Heart left ventricle (tissue), 16 donors: ENCODE results near the gene CELF4. TPM values are rescaled to one million over a fixed set of nuclear protein-coding genes. Genes with fewer than 3 reads are reported as not detected.

Source experiments
- ATAC-seq, 4 donors: fragments of 200-7000 bp; cut with Tn5 transposase; one replicate each; pipeline ENCODE4 v1.9.1; 2020 to 2022; ENCODE audit warnings: moderate library complexity in 4 of 4, mild to moderate bottlenecking in 3 of 4, moderate number of reproducible peaks in 1 of 4
- DNase-seq, 5 donors: peaks; one replicate each; pipeline ENCODE4 v3.0.0-alpha.2; 2020
- H3K27ac ChIP-seq, 12 donors: fragments of 200-600 bp; sonication (generic) in 4 of 12; one replicate each; pipeline versions ENCODE4 v1.5.0 to v1.8.0; 2016 to 2022; ENCODE audit warnings: mild to moderate bottlenecking in 2 of 12
- H3K27me3 ChIP-seq, 9 donors: fragments of 200-600 bp; sonication (generic) in 2 of 9; one replicate each; pipeline versions ENCODE4 v1.5.1 to v1.8.0; 2016 to 2022; ENCODE audit warnings: mild to moderate bottlenecking in 3 of 9
- H3K36me3 ChIP-seq, 9 donors: fragments of 200-600 bp; sonication (generic) in 2 of 9; one replicate each; pipeline versions ENCODE4 v1.5.0 to v1.8.0; 2018 to 2022; ENCODE audit warnings: mild to moderate bottlenecking in 2 of 9
- H3K4me1 ChIP-seq, 12 donors: fragments of 200-600 bp; sonication (generic) in 4 of 12; one replicate each; pipeline versions ENCODE4 v1.5.0 to v1.8.0; 2016 to 2022; ENCODE audit warnings: mild to moderate bottlenecking in 3 of 12
- H3K4me3 ChIP-seq, 12 donors: fragments of 200-600 bp; sonication (generic) in 4 of 12; one replicate each; pipeline versions ENCODE4 v1.5.0 to v1.8.0; 2017 to 2022; ENCODE audit warnings: mild to moderate bottlenecking in 9 of 12, moderate library complexity in 4 of 12
- H3K9me3 ChIP-seq, 12 donors: fragments of 200-600 bp; sonication (generic) in 4 of 12; one replicate each; pipeline versions ENCODE4 v1.5.0 to v1.8.0; 2016 to 2022; ENCODE audit warnings: mild to moderate bottlenecking in 1 of 12
- CTCF ChIP-seq, 12 donors: fragments of 200-600 bp; sonication (generic) in 4 of 12; IDR thresholded peaks; one replicate each; pipeline versions ENCODE4 v1.5.0 to v1.8.0; 2018 to 2022; ENCODE audit warnings: antibody characterized with exemption in 12 of 12, mild to moderate bottlenecking in 5 of 12
- POLR2A ChIP-seq, 2 donors: fragments of 450-650 bp; IDR thresholded peaks; one replicate each; pipeline ENCODE4 v1.6.1; 2017; ENCODE audit warnings: antibody characterized with exemption in 2 of 2, mild to moderate bottlenecking in 2 of 2, moderate library complexity in 2 of 2
- WGBS, 4 donors: extraction: QIAGEN DNeasy Blood & Tissue Kit in 2 of 4; methylation state at CpG; one replicate each; pipeline versions ENCODE4 v1.1.5 to v1.1.7; 2013 to 2018; 5-methylcytosine and 5-hydroxymethylcytosine counted together
- intact Hi-C, 10 donors: fragments of 100-400 bp; cut with DNase I; formaldehyde crosslinking; loops; one replicate each; pipeline versions ENCODE4 v1.11.1 to v1.14.2; 2022
- polyA plus RNA-seq, 2 donors: library from polyadenylated mRNA; stranded (reverse); fragments of 200-250 nt; gene quantifications; one replicate each; pipeline ENCODE4 v1.2.3, GENCODE V29; 2013
- total RNA-seq, 9 donors: library from RNA; depleted of rRNA in 2 of 9; stranded (reverse); fragments of >200 nt in 2 of 9; fragmentation: NEBNext Ultra II Directional in 3 of 9; extraction: Animal tissue kit (Norgen Biotek cat#: 25700) in 3 of 9; gene quantifications; one replicate each; pipeline versions ENCODE4 v1.1.0 to v1.2.4, GENCODE V29; 2016 to 2023
- donor health status: ischemic (EF 13 %, LVEDD 7.1; RV severe dilation, severe dysfunction).
- donor health status: healthy with polysubstance abuse.
- donor health status: DM: no; HTN: yes; CAD: no.
- donor health status: DM: no; HTN: no; CAD: no.
- donor health status: ischemic (EF 25% LVEDD 6.9; RV normal size, moderate dysfunction).
- donor health status: ischemic (EF 25% LVEDD 5.7; RV mildly dilated, moderate dysfunction).
- donor health status: healthy.
- donor health status: DM: yes; HTN: yes; CAD: no.
- donor health status: ischemic (EF 35%, LVEDD 5.7; RV mildly dilated, moderate dysfunction).
- donor health status: nonischemic (EF 11% LVEDD 7.7; RV severe dilation, severe dysfunction).
- donor health status: DM: yes; HTN: yes; CAD: no.
- donor health status: PGD.
- donor health status: ischemic (EF 29% LVEDD 5.4; RV normal size, mild dysfunction).
- donor health status: nonischemic (EF 23%, LVEDD 6.1; RV moderate dilation, normal function).

Gene CELF4
- total and polyA plus RNA-seq, 11 donors, result 0.11 to 0.67 (median 0.40) TPM; not detected in 3

GRCh38 chr18:37608876-37609275 is 43.3 kb upstream of the CELF4 start:
- TF ChIP-seq CTCF (IDR thresholded peaks at IDR 0.05) (no peak), POLR2A (IDR thresholded peaks at IDR 0.05) (no peak)
- DNase-seq (no peak), ATAC-seq (no peak)
- Histone ChIP-seq H3K9me3 (peaks cover 0 to under 1% (median 0%) of the 10 kb centered on the region in 12 donors), H3K27me3 (peaks cover 0 to 5% (median 0%) of the 10 kb centered on the region in 9 donors), H3K36me3 (no peaks in the 10 kb centered on the region), H3K27ac (no peak overlapping the region), H3K4me1 (no peaks in the 10 kb centered on the region), H3K4me3 (no peak overlapping the region)
- WGBS, 4 donors, result 94 to 96% (median 94%) methylated on average over 10 of the region's 10 CpGs
- intact Hi-C loops, result no loop called here

GRCh38 chr18:37607281-37607680 is 41.7 kb upstream of the CELF4 start:
- H3K27me3 ChIP-seq, result peaks cover 0 to 5% (median 0%) of the 10 kb centered on the region in 9 donors
- H3K4me3 ChIP-seq, result no peak overlapping the region
- no peak for ATAC-seq
- no peak for TF ChIP-seq CTCF (IDR thresholded peaks at IDR 0.05)
- no peak for TF ChIP-seq POLR2A (IDR thresholded peaks at IDR 0.05)
- H3K9me3 ChIP-seq, result peaks cover 0 to 8% (median 0%) of the 10 kb centered on the region in 12 donors
- WGBS, 4 donors, result 86 to 95% (median 89%) methylated on average over 11 of the region's 11 CpGs
- H3K27ac ChIP-seq, result no peak overlapping the region
- no peaks in the 10 kb centered on the region for H3K36me3 ChIP-seq
- intact Hi-C loops, result no loop called here
- no peak for DNase-seq
- no peaks in the 10 kb centered on the region for H3K4me1 ChIP-seq

GRCh38 chr18:37604032-37604431 is 38.4 kb upstream of the CELF4 start:
- H3K27me3 ChIP-seq, result no peaks in the 10 kb centered on the region
- ATAC-seq, result peak in 3 of 4 donors; percentile 33 to 65 (median 54)
- no peak overlapping the region for H3K4me3 ChIP-seq
- DNase-seq, result no peak
- 56 to 72% (median 61%) methylated on average over 4 of the region's 4 CpGs for whole genome bisulfite sequencing, 4 donors
- intact Hi-C loops, result no loop called here
- H3K27ac ChIP-seq, result no peak overlapping the region
- no peaks in the 10 kb centered on the region for H3K4me1 ChIP-seq
- H3K36me3 ChIP-seq, result no peaks in the 10 kb centered on the region
- TF ChIP-seq POLR2A (IDR thresholded peaks at IDR 0.05), result no peak
- no peak for TF ChIP-seq CTCF (IDR thresholded peaks at IDR 0.05)
- peaks cover 0 to 8% (median 0%) of the 10 kb centered on the region in 12 donors for H3K9me3 ChIP-seq

- peaks cover 0 to 8% (median 0%) of the 10 kb centered on the region in 12 donors for H3K9me3 ChIP-seq
- no peaks in the 10 kb centered on the region for H3K27me3 ChIP-seq
- no peak for ATAC-seq
- H3K36me3 ChIP-seq, result no peaks in the 10 kb centered on the region
- TF ChIP-seq CTCF (IDR thresholded peaks at IDR 0.05) (no peak), POLR2A (IDR thresholded peaks at IDR 0.05) (no peak)
- no peaks in the 10 kb centered on the region for H3K4me1 ChIP-seq
- no peak overlapping the region for H3K4me3 ChIP-seq
- no peak overlapping the region for H3K27ac ChIP-seq
- 62 to 71% (median 66%) methylated on average over 19 of the region's 19 CpGs for WGBS, 4 donors
- no peak for DNase-seq
- intact Hi-C loops, result loop anchor here in 1 of 10 donors (10.0 kb wide), 1 partner anchor 56 kb away; no protein-coding TSS in a partner anchor
Observed at GRCh38 chr18:37598966-37599896, 33.6 kb upstream of the CELF4 start.
